Bronchial smooth muscle cell (primary cell): ENCODE data around the gene MAT2A. TPM values are rescaled to one million over a fixed set of nuclear protein-coding genes. Genes with fewer than 3 reads are reported as not detected.

Source experiments
- total RNA-seq: library from RNA; depleted of rRNA; stranded (reverse); fragments of >200 nt; gene quantifications from 2 replicates; pipeline ENCODE4 v1.2.1, GENCODE V29; 2014

MAT2A gene
- total RNA-seq: 108 and 150 TPM in 2 replicates

GRCh38 chr2:85538507-85539360, at the start of gene MAT2A:
Gene MAT2A (plus strand): TSS chr2:85539168. CDS start chr2:85539288, 120 bp downstream.

GRCh38 chr2:85561280-85562212, 22.6 kb downstream of the MAT2A start, which contains the start of gene GGCX:
Gene GGCX (minus strand): TSS chr2:85561493. CDS start chr2:85561428, 65 bp downstream.

GRCh38 chr2:85577386-85578242, 38.6 kb downstream of the MAT2A start, which contains the start of gene VAMP8:
Gene VAMP8 (plus strand): TSS chr2:85577586. CDS start chr2:85577647, 61 bp downstream.

GRCh38 chr2:85584354-85584856, 45.4 kb downstream of the MAT2A start, which contains the start of gene VAMP5:
Gene VAMP5 (plus strand): TSS chr2:85584431. CDS start chr2:85584491, 60 bp downstream.

Other genes starting within 250 kb of the MAT2A start
- 50.0 and 80.5 TPM in 2 replicates for gene TGOLN2, start 211.2 kb upstream of the MAT2A start, total RNA-seq
- gene RETSAT, start 184.6 kb upstream of the MAT2A start, total RNA-seq: 60.1 and 71.5 TPM in 2 replicates
- 14.2 and 18.3 TPM in 2 replicates for gene ELMOD3, start 184.4 kb upstream of the MAT2A start, total RNA-seq
- 353 and 490 TPM in 2 replicates for gene CAPG, start 128.8 kb upstream of the MAT2A start, total RNA-seq
- 0.17 and 0.63 TPM in 2 replicates for gene SH2D6, start 120.5 kb upstream of the MAT2A start, total RNA-seq
- gene GGCX, start 22.3 kb downstream of the MAT2A start, total RNA-seq: 31.4 and 40.8 TPM in 2 replicates
- 2.5 and 4.4 TPM in 2 replicates for gene VAMP8, start 38.4 kb downstream of the MAT2A start, total RNA-seq
- 32.5 and 62.6 TPM in 2 replicates for gene VAMP5, start 45.3 kb downstream of the MAT2A start, total RNA-seq
- gene RNF181, start 56.6 kb downstream of the MAT2A start, total RNA-seq: 267 and 283 TPM in 2 replicates
- 7.7 and 11.7 TPM in 2 replicates for gene TMEM150A, start 63.5 kb downstream of the MAT2A start, total RNA-seq
- gene C2orf68, start 72.9 kb downstream of the MAT2A start, total RNA-seq: 11.2 and 13.2 TPM in 2 replicates
- gene USP39, start 77.0 kb downstream of the MAT2A start, total RNA-seq: 27.6 and 31.5 TPM in 2 replicates
- gene SFTPB, start 129.0 kb downstream of the MAT2A start, total RNA-seq: 0.17 TPM in 1 of 2 replicates, not detected in the other
- not detected in 2 replicates for gene GNLY, start 155.2 kb downstream of the MAT2A start, total RNA-seq
- 24.6 and 29.5 TPM in 2 replicates for gene ATOH8, start 214.8 kb downstream of the MAT2A start, total RNA-seq